Osteocyte (in vitro differentiated cells): ENCODE results near the gene GABRP. TPM values are rescaled to one million over a fixed set of nuclear protein-coding genes. Genes with fewer than 3 reads are reported as not detected.

Experiments
- DNase-seq: peaks from one replicate; pipeline ENCODE4 v3.0.0; 2021; ENCODE audit warnings: mixed read lengths; ENCODE audit not compliant: unreplicated experiment; ENCODE audit errors: extremely low spot score
- H3K27ac Mint-ChIP-seq: one replicate; pipeline ENCODE4 v1.8.0; 2021; ENCODE audit warnings: mild to moderate bottlenecking, mixed read lengths; ENCODE audit not compliant: unreplicated experiment
- H3K27me3 Mint-ChIP-seq: one replicate; pipeline ENCODE4 v1.8.0; 2021; ENCODE audit warnings: mixed read lengths; ENCODE audit not compliant: unreplicated experiment
- H3K36me3 Mint-ChIP-seq: one replicate; pipeline ENCODE4 v1.8.0; 2021; ENCODE audit warnings: mixed read lengths; ENCODE audit not compliant: unreplicated experiment
- H3K4me1 Mint-ChIP-seq: one replicate; pipeline ENCODE4 v1.8.0; 2021; ENCODE audit warnings: mixed read lengths; ENCODE audit not compliant: unreplicated experiment
- H3K4me3 Mint-ChIP-seq: one replicate; pipeline ENCODE4 v1.8.0; 2021; ENCODE audit warnings: mild to moderate bottlenecking, moderate library complexity, mixed read lengths; ENCODE audit not compliant: unreplicated experiment
- H3K9me3 Mint-ChIP-seq: one replicate; pipeline ENCODE4 v1.8.0; 2021; ENCODE audit warnings: mixed read lengths; ENCODE audit not compliant: unreplicated experiment
- CTCF ChIP-seq: fragments of 200-600 bp; sonication (generic); IDR thresholded peaks from 2 replicates; pipeline ENCODE4 v1.5.0; 2021; ENCODE audit warnings: antibody characterized with exemption, mild to moderate bottlenecking, moderate library complexity
- total RNA-seq: library from RNA; stranded (reverse); gene quantifications from 2 replicates; pipeline ENCODE4 v1.2.1, GENCODE V29; 2021

Gene GABRP
- total RNA-seq, 1 donor from 2014 or later, result not detected

DNA sequence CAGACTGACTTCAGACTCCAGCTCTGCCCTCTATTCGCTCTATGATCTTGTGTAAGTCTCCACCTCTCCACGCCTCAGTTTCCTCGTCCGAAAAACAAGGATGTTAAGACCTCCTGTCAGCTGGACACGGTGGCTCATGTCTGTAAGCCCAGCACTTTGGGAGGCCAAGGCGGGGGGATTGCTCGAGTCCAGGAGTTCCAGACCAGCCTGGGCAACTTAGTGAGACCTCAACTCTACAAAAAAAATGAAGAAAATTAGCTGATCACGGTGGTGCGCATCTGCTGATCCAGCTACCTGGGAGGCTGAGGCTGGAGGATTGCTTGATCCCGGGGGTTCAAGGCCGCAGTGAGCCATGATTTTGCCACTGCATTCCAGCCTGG, 36.6 kb upstream of the GABRP start:
- H3K36me3 Mint-ChIP-seq, result no peaks in the 10 kb centered on the region
- peaks cover 3% of the 10 kb centered on the region for H3K27me3 Mint-ChIP-seq
- no peak overlapping the region for H3K4me3 Mint-ChIP-seq
- TF ChIP-seq CTCF, result no peak
- H3K9me3 Mint-ChIP-seq, result no peaks in the 10 kb centered on the region
- DNase-seq, result peak; percentile 36
- peak overlapping the region; percentile 31 for H3K27ac Mint-ChIP-seq
- H3K4me1 Mint-ChIP-seq, result peaks cover 43% of the 10 kb centered on the region

GRCh38 chr5:170747357-170747756, 36.2 kb upstream of the GABRP start:
- no peak for TF ChIP-seq CTCF
- no peaks in the 10 kb centered on the region for H3K27me3 Mint-ChIP-seq

GRCh38 chr5:170747851-170748250, 35.7 kb upstream of the GABRP start:
- no peaks in the 10 kb centered on the region for H3K9me3 Mint-ChIP-seq
- no peak overlapping the region for H3K4me3 Mint-ChIP-seq
- peaks cover 52% of the 10 kb centered on the region for H3K4me1 Mint-ChIP-seq
- no peaks in the 10 kb centered on the region for H3K27me3 Mint-ChIP-seq
- DNase-seq, result peak; percentile 82
- H3K27ac Mint-ChIP-seq, result no peak overlapping the region
- peak; percentile 50 for TF ChIP-seq CTCF
- H3K36me3 Mint-ChIP-seq, result no peaks in the 10 kb centered on the region

More at GRCh38 chr5:170747357-170747756, 36.2 kb upstream of the GABRP start:
- Mint-ChIP-seq H3K4me1 (peaks cover 47% of the 10 kb centered on the region), H3K27ac (no peak overlapping the region), H3K4me3 (no peak overlapping the region), H3K9me3 (no peaks in the 10 kb centered on the region), H3K36me3 (no peaks in the 10 kb centered on the region)
- peak; percentile 40 for DNase-seq

DNA sequence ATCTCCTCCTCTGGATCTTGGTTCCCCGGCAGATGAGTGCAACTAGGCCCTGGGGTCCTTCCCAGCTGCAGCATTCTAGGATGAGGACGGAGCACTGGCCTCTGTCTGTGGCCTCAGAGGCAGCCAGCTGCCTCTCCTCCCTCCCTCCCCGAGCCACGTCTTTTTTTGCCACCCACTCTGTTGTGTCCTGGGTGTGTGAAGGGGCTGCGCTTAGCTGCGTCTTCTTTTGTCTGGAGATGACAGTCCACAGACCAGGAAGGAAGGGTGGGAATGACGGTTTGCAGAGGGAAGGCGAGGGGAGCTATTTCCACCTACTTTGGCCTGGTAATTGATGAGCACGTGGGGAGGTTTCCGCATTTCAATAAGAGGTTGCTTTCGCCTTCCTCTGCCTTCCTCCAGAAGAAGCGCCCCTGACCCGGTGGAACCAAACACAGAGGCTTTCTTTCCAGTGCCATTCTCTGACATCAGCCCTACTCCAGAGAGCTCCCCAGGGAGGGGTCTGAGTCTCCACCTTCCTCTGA, 34.5 kb upstream of the GABRP start:
- Mint-ChIP-seq H3K9me3 (no peaks in the 10 kb centered on the region), H3K27ac (no peak overlapping the region), H3K4me1 (peaks cover 59% of the 10 kb centered on the region), H3K36me3 (no peaks in the 10 kb centered on the region), H3K4me3 (no peak overlapping the region), H3K27me3 (no peaks in the 10 kb centered on the region)
- peak; percentile 62 for DNase-seq
- no peak for TF ChIP-seq CTCF

GRCh38 chr5:170749911-170750431, 33.6 kb upstream of the GABRP start:
- Mint-ChIP-seq H3K27me3 (no peaks in the 10 kb centered on the region), H3K27ac (no peak overlapping the region), H3K4me3 (no peak overlapping the region), H3K36me3 (no peaks in the 10 kb centered on the region), H3K4me1 (peaks cover 54% of the 10 kb centered on the region), H3K9me3 (no peaks in the 10 kb centered on the region)
- no peak for TF ChIP-seq CTCF
- peak; percentile 30 for DNase-seq
